Hepatocyte (in vitro differentiated cells): Measurements from ENCODE around the gene TPRG1L. TPM values are rescaled to one million over a fixed set of nuclear protein-coding genes. Genes with fewer than 3 reads are reported as not detected.

Source experiments
- DNase-seq: peaks from one replicate; pipeline ENCODE4 v3.0.0-alpha.2; 2016; ENCODE audit warnings: low spot score
- H2AFZ ChIP-seq: fragments of 200-600 bp; sonication (generic); 2 replicates; pipeline ENCODE4 v1.6.0; 2016; ENCODE audit warnings: antibody characterized with exemption, mild to moderate bottlenecking
- H3K27ac ChIP-seq: fragments of 200-600 bp; sonication (generic); 2 replicates; pipeline ENCODE4 v1.5.1; 2016; ENCODE audit warnings: mild to moderate bottlenecking
- H3K27me3 ChIP-seq: fragments of 200-600 bp; sonication (generic); 2 replicates; pipeline ENCODE4 v1.6.1; 2016
- H3K36me3 ChIP-seq: fragments of 200-600 bp; sonication (generic); replicated peaks from 2 replicates; pipeline ENCODE4 v1.5.1; 2016; ENCODE audit warnings: low read depth; ENCODE audit not compliant: insufficient read depth
- H3K4me1 ChIP-seq: fragments of 200-600 bp; sonication (generic); 2 replicates; pipeline ENCODE4 v1.5.1; 2016; ENCODE audit warnings: mild to moderate bottlenecking, moderate library complexity; ENCODE audit not compliant: insufficient read depth
- H3K4me2 ChIP-seq: fragments of 200-600 bp; sonication (generic); 2 replicates; pipeline ENCODE4 v1.6.0; 2016
- H3K4me3 ChIP-seq: fragments of 200-600 bp; sonication (generic); 2 replicates; pipeline ENCODE4 v1.5.1; 2016; ENCODE audit warnings: mild to moderate bottlenecking
- H3K79me2 ChIP-seq: fragments of 200-600 bp; sonication (generic); 2 replicates; pipeline ENCODE4 v1.6.0; 2017; ENCODE audit warnings: mild to moderate bottlenecking
- H3K9me2 ChIP-seq: fragments of 200-600 bp; sonication (generic); replicated peaks from 2 replicates; pipeline ENCODE4 v1.6.0; 2017; ENCODE audit warnings: mild to moderate bottlenecking; ENCODE audit not compliant: insufficient read depth
- H3K9me3 ChIP-seq: fragments of 200-600 bp; sonication (generic); 2 replicates; pipeline ENCODE4 v1.5.1; 2016; ENCODE audit warnings: low read depth, mild to moderate bottlenecking
- H4K20me1 ChIP-seq: fragments of 200-600 bp; sonication (generic); 2 replicates; pipeline ENCODE4 v1.6.0; 2016; ENCODE audit warnings: mild to moderate bottlenecking; ENCODE audit not compliant: insufficient read depth, poor library complexity, severe bottlenecking
- CTCF ChIP-seq: fragments of 200-600 bp; sonication (generic); IDR thresholded peaks from 2 replicates; pipeline ENCODE4 v1.5.1; 2016; ENCODE audit warnings: antibody characterized with exemption, mild to moderate bottlenecking; ENCODE audit not compliant: poor library complexity
- EZH2 ChIP-seq: fragments of 200-600 bp; sonication (generic); IDR thresholded peaks from 2 replicates; pipeline ENCODE4 v1.6.1; 2016; ENCODE audit warnings: antibody characterized with exemption, mild to moderate bottlenecking, borderline replicate concordance
- EZH2phosphoT487 ChIP-seq: fragments of 200-600 bp; sonication (generic); IDR thresholded peaks from one replicate; pipeline ENCODE4 v1.6.1; 2018; ENCODE audit warnings: antibody characterized with exemption, mild to moderate bottlenecking, low read depth, moderate library complexity; ENCODE audit not compliant: unreplicated experiment, severe bottlenecking
- WGBS: methylation state at CpG from one replicate; pipeline ENCODE4 v1.1.6; 2016; ENCODE audit warnings: low lambda C conversion rate; ENCODE audit errors: missing lambda C conversion rate; 5-methylcytosine and 5-hydroxymethylcytosine counted together
- polyA plus RNA-seq: library from polyadenylated mRNA; unstranded; fragments of >200 nt; fragmentation: Nextera tagmentation; extraction: Ambion mirVana; gene quantifications from 2 replicates; pipeline ENCODE4 v1.2.1, GENCODE V29; 2016
- total RNA-seq: library from RNA; depleted of rRNA; stranded (reverse); fragments of >200 nt; gene quantifications from 2 replicates; pipeline ENCODE4 v1.2.3, GENCODE V29; 2014

Gene TPRG1L
- total and polyA plus RNA-seq, 2 experiments from 2014 or later, result 57.9 to 74.1 TPM

- DNase-seq, result no peak
- H3K9me3 ChIP-seq, result no peaks in the 10 kb centered on the region
- no peaks in the 10 kb centered on the region for H3K79me2 ChIP-seq
- peaks cover 6% of the 10 kb centered on the region for H3K27me3 ChIP-seq
- no peak overlapping the region for H3K27ac ChIP-seq
- no peaks in the 10 kb centered on the region for H4K20me1 ChIP-seq
- H3K4me3 ChIP-seq, result no peak overlapping the region
- no peak overlapping the region for H2AFZ ChIP-seq
- 90% methylated on average over 12 of the region's 14 CpGs for WGBS
- no peak overlapping the region for H3K4me2 ChIP-seq
- H3K9me2 ChIP-seq, result no peaks in the 10 kb centered on the region
- no peaks in the 10 kb centered on the region for H3K4me1 ChIP-seq
- TF ChIP-seq EZH2phosphoT487 (no peak), EZH2 (no peak), CTCF (no peak)
- no peaks in the 10 kb centered on the region for H3K36me3 ChIP-seq
These were observed 39.3 kb downstream of the TPRG1L start for GRCh38 chr1:3663999-3664699.

- Histone ChIP-seq H3K9me2 (no peaks in the 10 kb centered on the region), H3K4me3 (no peak overlapping the region), H3K36me3 (no peaks in the 10 kb centered on the region), H2AFZ (no peak overlapping the region), H3K4me1 (no peaks in the 10 kb centered on the region), H3K9me3 (no peaks in the 10 kb centered on the region), H3K27me3 (peaks cover 3% of the 10 kb centered on the region), H3K79me2 (no peaks in the 10 kb centered on the region), H3K4me2 (no peak overlapping the region), H4K20me1 (no peaks in the 10 kb centered on the region), H3K27ac (no peak overlapping the region)
- DNase-seq, result no peak
- WGBS, result 89% methylated on average over 14 of the region's 14 CpGs
- TF ChIP-seq CTCF (no peak), EZH2 (no peak), EZH2phosphoT487 (no peak)
These were observed 40.0 kb downstream of the TPRG1L start for GRCh38 chr1:3664700-3665375.

GRCh38 chr1:3668148-3668547 is 43.3 kb downstream of the TPRG1L start:
- H2AFZ ChIP-seq, result no peak overlapping the region
- no peaks in the 10 kb centered on the region for H3K9me3 ChIP-seq
- no peaks in the 10 kb centered on the region for H3K4me1 ChIP-seq
- no peaks in the 10 kb centered on the region for H3K79me2 ChIP-seq
- no peak overlapping the region for H3K27ac ChIP-seq
- TF ChIP-seq CTCF (no peak), EZH2 (no peak), EZH2phosphoT487 (no peak)
- DNase-seq, result no peak
- H3K4me2 ChIP-seq, result no peak overlapping the region
- 82% methylated on average over 8 of the region's 8 CpGs for WGBS
- H3K4me3 ChIP-seq, result no peak overlapping the region
- H4K20me1 ChIP-seq, result no peaks in the 10 kb centered on the region
- H3K36me3 ChIP-seq, result no peaks in the 10 kb centered on the region
- H3K27me3 ChIP-seq, result no peaks in the 10 kb centered on the region
- H3K9me2 ChIP-seq, result no peaks in the 10 kb centered on the region
